Measurements from ENCODE around the gene SORBS2.
A peak's percentile ranks its signal among the peaks of the same experiment; 100 is the strongest.

Gene SORBS2

GRCh38 chr4:185600801-185601434 lies 211.1 kb downstream of the SORBS2 start:
- FAIRE-seq, result no peak
- TF ChIP-seq TAF1 (IDR thresholded peaks at IDR 0.05; ENCODE audit: low read depth, low read length) (no peak), PAX5 (IDR thresholded peaks at IDR 0.05; ENCODE audit: insufficient read depth, low read length, severe bottlenecking) (no peak), POLR2A (IDR thresholded peaks at IDR 0.05; ENCODE audit: low read depth, low read length) (no peak), POLR2AphosphoS5 (IDR thresholded peaks at IDR 0.05; ENCODE audit: low read depth, low read length) (no peak), SPI1 (IDR thresholded peaks at IDR 0.05; ENCODE audit: low read depth, low read length) (no peak), POU2F2 (IDR thresholded peaks at IDR 0.05; ENCODE audit: low read depth, low read length) (no peak)
- no peak for DNase-seq (ENCODE audit: insufficient read length, low spot score)

DNA sequence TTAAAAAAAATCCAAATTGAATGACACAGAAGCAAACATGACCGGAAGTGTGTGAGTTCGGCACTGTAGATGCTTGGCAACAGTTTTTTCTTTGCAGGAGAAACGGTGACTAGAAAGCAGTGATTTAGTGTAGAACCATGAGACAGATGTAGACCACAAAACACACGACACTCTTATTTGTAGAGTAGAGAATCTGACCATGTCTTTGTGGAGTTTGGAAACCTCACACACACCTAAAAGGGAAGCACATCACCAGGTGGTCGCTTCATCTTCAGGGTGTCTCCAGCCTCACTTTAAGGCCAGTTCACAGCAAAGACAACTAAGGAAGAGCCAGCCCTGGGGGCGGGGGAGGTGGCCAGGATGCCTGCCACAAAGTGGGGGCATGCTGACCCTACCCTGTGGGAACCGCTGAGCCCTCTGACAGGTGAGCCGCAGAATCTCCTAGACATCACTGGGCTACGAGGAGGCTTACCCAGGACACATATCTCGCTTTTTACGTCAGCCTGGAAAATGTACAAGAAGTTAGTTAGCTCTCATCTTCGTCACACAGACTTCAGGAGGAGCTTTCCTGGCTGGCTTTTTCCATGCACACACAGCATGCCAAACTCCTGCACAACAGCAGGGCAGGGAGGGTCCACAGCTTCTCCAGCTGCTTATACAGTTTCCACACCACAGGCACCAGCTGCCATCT lies 212.3 kb downstream of the SORBS2 start:
- peak; percentile 23 for FAIRE-seq
- DNase-seq (ENCODE audit: insufficient read length, low spot score), result no peak
- TF ChIP-seq POLR2A (IDR thresholded peaks at IDR 0.05; ENCODE audit: low read depth, low read length), result no peak
- TF ChIP-seq SPI1 (IDR thresholded peaks at IDR 0.05; ENCODE audit: low read depth, low read length), result no peak
- TF ChIP-seq POLR2AphosphoS5 (IDR thresholded peaks at IDR 0.05; ENCODE audit: low read depth, low read length), result no peak
- TF ChIP-seq POU2F2 (IDR thresholded peaks at IDR 0.05; ENCODE audit: low read depth, low read length), result no peak
- no peak for TF ChIP-seq PAX5 (IDR thresholded peaks at IDR 0.05; ENCODE audit: insufficient read depth, low read length, severe bottlenecking)
- no peak for TF ChIP-seq TAF1 (IDR thresholded peaks at IDR 0.05; ENCODE audit: low read depth, low read length)

GRCh38 chr4:185598846-185599552 lies 213.0 kb downstream of the SORBS2 start:
- DNase-seq (ENCODE audit: insufficient read length, low spot score) (no peak), FAIRE-seq (no peak)
- TF ChIP-seq TAF1 (IDR thresholded peaks at IDR 0.05; ENCODE audit: low read depth, low read length) (no peak), PAX5 (IDR thresholded peaks at IDR 0.05; ENCODE audit: insufficient read depth, low read length, severe bottlenecking) (no peak), POU2F2 (IDR thresholded peaks at IDR 0.05; ENCODE audit: low read depth, low read length) (no peak), POLR2A (IDR thresholded peaks at IDR 0.05; ENCODE audit: low read depth, low read length) (no peak), POLR2AphosphoS5 (IDR thresholded peaks at IDR 0.05; ENCODE audit: low read depth, low read length) (no peak)

GRCh38 chr4:185597532-185598188 lies 214.3 kb downstream of the SORBS2 start:
- DNase-seq (ENCODE audit: insufficient read length, low spot score) (peak; percentile 19), FAIRE-seq (peak; percentile 97)
- TF ChIP-seq SPI1 (IDR thresholded peaks at IDR 0.05; ENCODE audit: low read depth, low read length), result no peak
- TF ChIP-seq POU2F2 (IDR thresholded peaks at IDR 0.05; ENCODE audit: low read depth, low read length), result no peak
- no peak for TF ChIP-seq POLR2A (IDR thresholded peaks at IDR 0.05; ENCODE audit: low read depth, low read length)
- no peak for TF ChIP-seq PAX5 (IDR thresholded peaks at IDR 0.05; ENCODE audit: insufficient read depth, low read length, severe bottlenecking)
- no peak for TF ChIP-seq POLR2AphosphoS5 (IDR thresholded peaks at IDR 0.05; ENCODE audit: low read depth, low read length)
- no peak for TF ChIP-seq TAF1 (IDR thresholded peaks at IDR 0.05; ENCODE audit: low read depth, low read length)

DNA sequence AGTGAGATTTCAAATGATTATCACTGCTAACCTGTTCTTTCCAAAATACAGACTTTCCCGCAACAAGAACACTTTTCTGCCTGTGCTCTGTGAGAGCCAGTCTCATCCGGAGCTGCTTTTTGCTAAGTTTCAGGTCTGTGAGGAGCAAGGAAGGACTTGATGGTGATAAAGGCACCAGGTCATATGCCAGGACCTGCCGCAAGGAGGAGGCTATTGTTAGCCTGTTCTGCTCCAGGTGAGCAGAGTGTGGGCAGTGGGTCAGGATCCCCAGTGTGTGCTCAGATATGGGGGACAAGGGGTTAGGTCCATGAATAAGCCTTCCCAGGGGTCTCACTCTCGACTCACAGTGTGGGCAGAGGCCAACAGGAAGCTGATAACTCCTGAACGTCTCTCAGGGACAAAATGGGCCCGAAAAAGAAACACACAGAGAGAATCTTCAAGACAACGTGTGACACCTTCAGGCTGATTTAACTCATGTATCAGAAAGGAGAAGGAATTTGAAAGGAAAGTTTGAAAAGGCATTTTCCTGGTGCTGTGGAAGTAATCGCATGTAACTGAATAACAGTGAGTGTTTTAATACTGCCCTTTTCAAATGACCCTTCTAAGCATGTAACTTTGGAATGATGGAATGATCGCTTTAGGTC lies 219.0 kb downstream of the SORBS2 start:
- TF ChIP-seq TAF1 (IDR thresholded peaks at IDR 0.05; ENCODE audit: low read depth, low read length) (no peak), POU2F2 (IDR thresholded peaks at IDR 0.05; ENCODE audit: low read depth, low read length) (no peak), POLR2A (IDR thresholded peaks at IDR 0.05; ENCODE audit: low read depth, low read length) (no peak)
- FAIRE-seq (peak; percentile 43), DNase-seq (ENCODE audit: insufficient read length, low spot score) (no peak)

GRCh38 chr4:185592438-185592837 lies 219.6 kb downstream of the SORBS2 start:
- DNase-seq (ENCODE audit: insufficient read length, low spot score), result no peak
- peak; percentile 55 for FAIRE-seq
- TF ChIP-seq POLR2A (IDR thresholded peaks at IDR 0.05; ENCODE audit: low read depth, low read length) (no peak), SPI1 (IDR thresholded peaks at IDR 0.05; ENCODE audit: low read depth, low read length) (no peak), POLR2AphosphoS5 (IDR thresholded peaks at IDR 0.05; ENCODE audit: low read depth, low read length) (no peak), PAX5 (IDR thresholded peaks at IDR 0.05; ENCODE audit: insufficient read depth, low read length, severe bottlenecking) (no peak), TAF1 (IDR thresholded peaks at IDR 0.05; ENCODE audit: low read depth, low read length) (no peak), POU2F2 (IDR thresholded peaks at IDR 0.05; ENCODE audit: low read depth, low read length) (no peak)

DNA sequence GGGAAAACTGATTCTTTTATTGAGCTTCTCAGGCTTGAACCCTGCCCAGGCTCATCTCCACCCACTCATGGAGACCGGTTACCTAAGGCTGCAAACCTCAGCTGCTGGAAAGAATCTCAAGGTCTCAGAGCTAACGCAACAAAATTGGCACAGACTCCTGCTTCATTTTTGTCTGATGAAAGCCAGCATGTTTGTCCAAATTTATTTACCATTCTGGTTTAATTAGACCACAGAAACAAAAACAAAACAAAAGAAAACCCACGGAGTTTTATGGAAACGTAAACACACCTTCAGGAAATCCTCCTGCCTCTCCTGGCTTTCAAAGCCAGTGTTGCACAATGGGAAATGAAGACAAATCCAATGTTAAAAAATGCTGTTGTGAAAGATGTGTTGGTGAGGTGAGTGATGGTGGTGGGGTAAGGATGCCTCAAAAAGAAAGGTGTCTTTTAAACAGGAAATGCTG lies 220.3 kb downstream of the SORBS2 start:
- FAIRE-seq, result no peak
- no peak for DNase-seq (ENCODE audit: insufficient read length, low spot score)
- no peak for TF ChIP-seq POLR2AphosphoS5 (IDR thresholded peaks at IDR 0.05; ENCODE audit: low read depth, low read length)
- TF ChIP-seq SPI1 (IDR thresholded peaks at IDR 0.05; ENCODE audit: low read depth, low read length), result 0 out of 2 replicates have a peak, but pooled peaks have one; percentile 7
- TF ChIP-seq POLR2A (IDR thresholded peaks at IDR 0.05; ENCODE audit: low read depth, low read length), result no peak
- TF ChIP-seq PAX5 (IDR thresholded peaks at IDR 0.05; ENCODE audit: insufficient read depth, low read length, severe bottlenecking), result no peak
- TF ChIP-seq POU2F2 (IDR thresholded peaks at IDR 0.05; ENCODE audit: low read depth, low read length), result no peak
- no peak for TF ChIP-seq TAF1 (IDR thresholded peaks at IDR 0.05; ENCODE audit: low read depth, low read length)

- FAIRE-seq, result no peak
- DNase-seq (ENCODE audit: insufficient read length, low spot score), result no peak
- TF ChIP-seq POLR2AphosphoS5 (IDR thresholded peaks at IDR 0.05; ENCODE audit: low read depth, low read length), result no peak
Observed at GRCh38 chr4:185590982-185591381, 221.0 kb downstream of the SORBS2 start.

Data from GM12891 (cell line).